ENCODE data around the gene KIF11. TPM values are rescaled to one million over a fixed set of nuclear protein-coding genes. Genes with fewer than 3 reads are reported as not detected.
A peak's percentile ranks its signal among the peaks of the same experiment; 100 is the strongest.

KIF11 gene
- total RNA-seq, 1 experiment from 2014 or later: 47.8 TPM

- ATAC-seq: peak; percentile 68; the same call in 1 of the 2 replicates
- peak; percentile 50 for DNase-seq (ENCODE audit: low read depth, low spot score)
- BruUV-seq (replicated peaks): no TSS peak
These were observed 47.2 kb downstream of the KIF11 start for GRCh38 chr10:92640107-92640506.

GRCh38 chr10:92641492-92641891 lies 48.6 kb downstream of the KIF11 start:
- peaks cover 46% of the 10 kb centered on the region for H3K36me3 ChIP-seq (ENCODE audit: control insufficient read depth, insufficient read depth, low read length)
- no peak for DNase-seq (ENCODE audit: low read depth, low spot score)
- ChIA-PET CTCF (no interaction called here), POLR2A (interaction anchor here (0.6 kb wide), 1 partner anchor 64 kb away, joined by 10 read pairs; no protein-coding TSS in a partner anchor)
- H3K4me3 ChIP-seq (ENCODE audit: low read depth in 2 of 2, low read length in 2 of 2): no peak overlapping the region
- peaks cover 7% of the 10 kb centered on the region for H3K4me1 ChIP-seq (ENCODE audit: control insufficient read depth, insufficient read depth, low read length)
- no peaks in the 10 kb centered on the region for H3K9me3 ChIP-seq (ENCODE audit: control insufficient read depth, insufficient read depth, low read depth, low read length)
- H3K27ac ChIP-seq (ENCODE audit: low read length): no peak overlapping the region
- no peaks in the 10 kb centered on the region for H3K27me3 ChIP-seq (ENCODE audit: control insufficient read depth, insufficient read depth, low read length)
- TF ChIP-seq SIN3A (IDR thresholded peaks at IDR 0.05; ENCODE audit: borderline replicate concordance, insufficient read depth, low read depth, low read length) (no peak), POLR2AphosphoS5 (IDR thresholded peaks at IDR 0.05; ENCODE audit: low read depth, low read length) (no peak), TCF7L2 (IDR thresholded peaks at IDR 0.05; ENCODE audit: low read depth, low read length) (no peak)
- TF ChIP-seq, protein P1, sequence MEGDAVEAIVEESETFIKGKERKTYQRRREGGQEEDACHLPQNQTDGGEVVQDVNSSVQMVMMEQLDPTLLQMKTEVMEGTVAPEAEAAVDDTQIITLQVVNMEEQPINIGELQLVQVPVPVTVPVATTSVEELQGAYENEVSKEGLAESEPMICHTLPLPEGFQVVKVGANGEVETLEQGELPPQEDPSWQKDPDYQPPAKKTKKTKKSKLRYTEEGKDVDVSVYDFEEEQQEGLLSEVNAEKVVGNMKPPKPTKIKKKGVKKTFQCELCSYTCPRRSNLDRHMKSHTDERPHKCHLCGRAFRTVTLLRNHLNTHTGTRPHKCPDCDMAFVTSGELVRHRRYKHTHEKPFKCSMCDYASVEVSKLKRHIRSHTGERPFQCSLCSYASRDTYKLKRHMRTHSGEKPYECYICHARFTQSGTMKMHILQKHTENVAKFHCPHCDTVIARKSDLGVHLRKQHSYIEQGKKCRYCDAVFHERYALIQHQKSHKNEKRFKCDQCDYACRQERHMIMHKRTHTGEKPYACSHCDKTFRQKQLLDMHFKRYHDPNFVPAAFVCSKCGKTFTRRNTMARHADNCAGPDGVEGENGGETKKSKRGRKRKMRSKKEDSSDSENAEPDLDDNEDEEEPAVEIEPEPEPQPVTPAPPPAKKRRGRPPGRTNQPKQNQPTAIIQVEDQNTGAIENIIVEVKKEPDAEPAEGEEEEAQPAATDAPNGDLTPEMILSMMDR (IDR thresholded peaks at IDR 0.05): no peak
- TF ChIP-seq, protein P2, sequence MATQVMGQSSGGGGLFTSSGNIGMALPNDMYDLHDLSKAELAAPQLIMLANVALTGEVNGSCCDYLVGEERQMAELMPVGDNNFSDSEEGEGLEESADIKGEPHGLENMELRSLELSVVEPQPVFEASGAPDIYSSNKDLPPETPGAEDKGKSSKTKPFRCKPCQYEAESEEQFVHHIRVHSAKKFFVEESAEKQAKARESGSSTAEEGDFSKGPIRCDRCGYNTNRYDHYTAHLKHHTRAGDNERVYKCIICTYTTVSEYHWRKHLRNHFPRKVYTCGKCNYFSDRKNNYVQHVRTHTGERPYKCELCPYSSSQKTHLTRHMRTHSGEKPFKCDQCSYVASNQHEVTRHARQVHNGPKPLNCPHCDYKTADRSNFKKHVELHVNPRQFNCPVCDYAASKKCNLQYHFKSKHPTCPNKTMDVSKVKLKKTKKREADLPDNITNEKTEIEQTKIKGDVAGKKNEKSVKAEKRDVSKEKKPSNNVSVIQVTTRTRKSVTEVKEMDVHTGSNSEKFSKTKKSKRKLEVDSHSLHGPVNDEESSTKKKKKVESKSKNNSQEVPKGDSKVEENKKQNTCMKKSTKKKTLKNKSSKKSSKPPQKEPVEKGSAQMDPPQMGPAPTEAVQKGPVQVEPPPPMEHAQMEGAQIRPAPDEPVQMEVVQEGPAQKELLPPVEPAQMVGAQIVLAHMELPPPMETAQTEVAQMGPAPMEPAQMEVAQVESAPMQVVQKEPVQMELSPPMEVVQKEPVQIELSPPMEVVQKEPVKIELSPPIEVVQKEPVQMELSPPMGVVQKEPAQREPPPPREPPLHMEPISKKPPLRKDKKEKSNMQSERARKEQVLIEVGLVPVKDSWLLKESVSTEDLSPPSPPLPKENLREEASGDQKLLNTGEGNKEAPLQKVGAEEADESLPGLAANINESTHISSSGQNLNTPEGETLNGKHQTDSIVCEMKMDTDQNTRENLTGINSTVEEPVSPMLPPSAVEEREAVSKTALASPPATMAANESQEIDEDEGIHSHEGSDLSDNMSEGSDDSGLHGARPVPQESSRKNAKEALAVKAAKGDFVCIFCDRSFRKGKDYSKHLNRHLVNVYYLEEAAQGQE (IDR thresholded peaks at IDR 0.05; ENCODE audit: insufficient read depth in 1 of 2, low read depth in 2 of 2, low read length in 1 of 2): no peak
- ATAC-seq: no peak
- intact Hi-C loops (cut with micrococcal nuclease; ENCODE audit: unreplicated experiment) (no loop called here), in situ Hi-C loops (cut with HindIII; ENCODE audit: low pct_unique_long_range_greater_than_20kb, low sequenced_read_pairs) (no loop called here)
- no TSS peak for BruUV-seq (replicated peaks)

More at GRCh38 chr10:92640107-92640506, 47.2 kb downstream of the KIF11 start:
- H3K27me3 ChIP-seq (ENCODE audit: control insufficient read depth, insufficient read depth, low read length): no peaks in the 10 kb centered on the region
- in situ Hi-C loops (cut with HindIII; ENCODE audit: low pct_unique_long_range_greater_than_20kb, low sequenced_read_pairs) (no loop called here), intact Hi-C loops (cut with micrococcal nuclease; ENCODE audit: unreplicated experiment) (no loop called here)
- no peaks in the 10 kb centered on the region for H3K9me3 ChIP-seq (ENCODE audit: control insufficient read depth, insufficient read depth, low read depth, low read length)
- CTCF ChIA-PET: interaction anchor here (0.7 kb wide), 1 partner anchor 424 kb away, joined by 3 read pairs; no protein-coding TSS in a partner anchor
- TF ChIP-seq, protein P2 (IDR thresholded peaks at IDR 0.05; ENCODE audit: insufficient read depth in 1 of 2, low read depth in 2 of 2, low read length in 1 of 2): no peak
- TF ChIP-seq, protein P1 (IDR thresholded peaks at IDR 0.05): no peak; the same call in 1 of the 2 replicates
- no peak for TF ChIP-seq POLR2AphosphoS5 (IDR thresholded peaks at IDR 0.05; ENCODE audit: low read depth, low read length)
- no peak for TF ChIP-seq SIN3A (IDR thresholded peaks at IDR 0.05; ENCODE audit: borderline replicate concordance, insufficient read depth, low read depth, low read length)
- no peak for TF ChIP-seq TCF7L2 (IDR thresholded peaks at IDR 0.05; ENCODE audit: low read depth, low read length)
- no peak overlapping the region for H3K27ac ChIP-seq (ENCODE audit: low read length)
- peaks cover 7% of the 10 kb centered on the region for H3K4me1 ChIP-seq (ENCODE audit: control insufficient read depth, insufficient read depth, low read length)
- H3K36me3 ChIP-seq (ENCODE audit: control insufficient read depth, insufficient read depth, low read length): peaks cover 52% of the 10 kb centered on the region
- POLR2A ChIA-PET: no interaction called here
- no peak overlapping the region for H3K4me3 ChIP-seq (ENCODE audit: low read depth in 2 of 2, low read length in 2 of 2)
